ENCODE results near the gene OIP5.
A peak's percentile ranks its signal among the peaks of the same experiment; 100 is the strongest.

Gene OIP5

DNA sequence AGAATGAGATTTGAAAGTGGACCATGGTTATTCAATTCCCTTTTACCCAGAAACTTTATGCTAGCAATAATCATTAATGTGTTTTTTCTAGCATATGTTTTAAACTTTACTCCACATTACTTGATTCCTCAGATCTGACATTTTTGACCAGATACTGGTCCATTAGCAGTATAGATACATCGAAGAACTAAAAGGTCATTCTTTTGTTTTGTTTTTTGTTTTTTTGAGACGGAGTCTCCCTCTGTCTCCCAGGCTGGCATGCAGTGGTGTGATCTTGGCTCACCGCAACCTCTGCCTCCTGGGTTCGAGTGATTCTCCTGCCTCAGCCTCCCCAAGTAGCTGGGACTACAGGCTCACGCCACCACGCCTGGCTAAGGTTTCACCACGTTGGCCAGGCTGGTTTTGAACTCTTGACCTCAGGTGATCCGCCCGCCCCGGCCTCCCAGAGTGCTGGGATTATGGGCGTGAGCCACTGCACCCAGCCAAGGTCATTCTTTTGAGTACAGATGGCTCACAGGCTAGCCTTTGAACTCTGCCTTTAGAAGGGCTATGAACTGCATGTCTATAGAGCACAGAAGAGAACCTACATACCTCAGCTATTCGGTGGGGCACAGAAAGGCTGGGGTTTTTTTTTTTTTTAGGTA lies 72.7 kb downstream of the OIP5 start:
- no peak overlapping the region for H3K14ac ChIP-seq (ENCODE audit: low read length)
- H3K27me3 ChIP-seq (ENCODE audit: insufficient read depth, low read length) = no peaks in the 10 kb centered on the region
- peak overlapping the region; percentile 14 for H4K91ac ChIP-seq (ENCODE audit: low read depth, low read length)
- H2BK120ac ChIP-seq (ENCODE audit: insufficient read depth, low read length, poor library complexity) = no peak overlapping the region
- no peak overlapping the region for H2BK5ac ChIP-seq (ENCODE audit: low read depth, low read length, poor library complexity)
- no peak overlapping the region for H2AK5ac ChIP-seq (ENCODE audit: low read length)
- no peaks in the 10 kb centered on the region for H3K9me3 ChIP-seq (ENCODE audit: insufficient read depth, low read depth, low read length)
- no peak overlapping the region for H4K12ac ChIP-seq (ENCODE audit: low read depth, low read length)
- no peak overlapping the region for H3K4ac ChIP-seq (ENCODE audit: low read depth, low read length)
- H4K8ac ChIP-seq (ENCODE audit: low read depth, low read length) = no peak overlapping the region
- WGBS (ENCODE audit: extremely low coverage, insufficient coverage, insufficient read length) = no CpG with 5 or more reads among the region's 12 CpGs
- H3K9ac ChIP-seq (ENCODE audit: low read length) = no peak overlapping the region
- no peak for DNase-seq
- no peaks in the 10 kb centered on the region for H3K79me1 ChIP-seq (ENCODE audit: low read length)
- peaks cover 0 to 2% of the 10 kb centered on the region in 2 experiments for H3K4me1 ChIP-seq (ENCODE audit: control insufficient read depth in 1 of 2, insufficient read depth in 2 of 2, low read length in 2 of 2)
- no peak overlapping the region for H3K18ac ChIP-seq (ENCODE audit: low read length)
- H2BK12ac ChIP-seq (ENCODE audit: low read length) = no peak overlapping the region
- H3K27ac ChIP-seq (ENCODE audit: low read depth, low read length) = no peak overlapping the region
- peaks cover 11 to 16% of the 10 kb centered on the region in 2 experiments for H3K36me3 ChIP-seq (ENCODE audit: control insufficient read depth in 1 of 2, insufficient read depth in 2 of 2, low read length in 2 of 2)
- H2AFZ ChIP-seq (ENCODE audit: insufficient read depth, low read length, poor library complexity) = no peak overlapping the region
- no peak overlapping the region for H3K23ac ChIP-seq (ENCODE audit: low read length)
- H3K4me2 ChIP-seq (ENCODE audit: low read length) = no peak overlapping the region
- H3K79me2 ChIP-seq (ENCODE audit: control insufficient read depth, insufficient read depth, low read length, poor library complexity) = no peaks in the 10 kb centered on the region
- H3K4me3 ChIP-seq (ENCODE audit: low read depth, low read length) = no peak overlapping the region
